ENCODE measurements around the gene C2CD4B. TPM values are rescaled to one million over a fixed set of nuclear protein-coding genes. Genes with fewer than 3 reads are reported as not detected.

C2CD4B gene
- total RNA-seq, 1 donor from 2014 or later: not detected

GRCh38 chr15:62128916-62129315, 36.2 kb downstream of the C2CD4B start:
- no peaks in the 10 kb centered on the region for H3K27me3 ChIP-seq
- H3K9me3 ChIP-seq (ENCODE audit: low read depth): no peaks in the 10 kb centered on the region
- H3K9ac ChIP-seq: no peak overlapping the region
- no peak for TF ChIP-seq EZH2phosphoT487 (IDR thresholded peaks at IDR 0.05)
- no peak for TF ChIP-seq EZH2 (IDR thresholded peaks at IDR 0.05)
- Mint-ChIP-seq H3K9me3 (peaks cover 7% of the 10 kb centered on the region), H3K4me3 (no peak overlapping the region), H3K4me1 (no peaks in the 10 kb centered on the region), H3K27ac (no peak overlapping the region), H3K27me3 (ENCODE audit: insufficient read depth, low read depth) (peaks cover 2% of the 10 kb centered on the region), H3K36me3 (no peaks in the 10 kb centered on the region)
- no peak overlapping the region for H2AFZ ChIP-seq (replicated peaks)
- no peaks in the 10 kb centered on the region for H3F3A ChIP-seq (ENCODE audit: low read depth)
- H3K4me3 ChIP-seq: no peak overlapping the region
- no peaks in the 10 kb centered on the region for H4K20me1 ChIP-seq (ENCODE audit: low read depth)
- no peaks in the 10 kb centered on the region for H3K4me1 ChIP-seq
- H3K27ac ChIP-seq: no peak overlapping the region
- H3K79me2 ChIP-seq (ENCODE audit: low read depth): no peaks in the 10 kb centered on the region
- H3K4me2 ChIP-seq: no peak overlapping the region
- no peaks in the 10 kb centered on the region for H3K36me3 ChIP-seq
- DNase-seq (ENCODE audit: low spot score): no peak

DNA sequence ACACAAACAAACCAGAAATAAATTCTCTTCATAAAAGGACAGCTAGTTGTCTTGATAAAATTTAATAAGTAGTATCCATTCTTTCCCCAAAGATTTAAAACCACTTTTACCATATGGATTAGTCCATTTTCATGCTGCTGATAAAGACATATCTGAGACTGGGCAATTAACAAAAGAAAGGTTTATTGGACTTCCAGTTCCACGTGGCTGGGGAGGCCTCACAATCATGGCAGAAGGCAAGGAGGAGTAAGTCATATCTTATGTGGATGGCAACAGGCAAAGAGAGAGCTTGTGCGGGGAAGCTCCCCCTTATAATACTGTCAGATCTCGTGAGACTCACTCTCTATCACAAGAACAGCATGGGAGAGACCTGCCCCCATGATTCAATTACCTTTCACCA, 38.7 kb downstream of the C2CD4B start:
- Histone ChIP-seq H3K79me2 (ENCODE audit: low read depth) (no peaks in the 10 kb centered on the region), H3K4me1 (no peaks in the 10 kb centered on the region), H3K9me3 (ENCODE audit: low read depth) (no peaks in the 10 kb centered on the region), H3K27ac (no peak overlapping the region), H4K20me1 (ENCODE audit: low read depth) (no peaks in the 10 kb centered on the region), H3K4me3 (no peak overlapping the region), H3K36me3 (no peaks in the 10 kb centered on the region), H3K4me2 (no peak overlapping the region), H2AFZ (replicated peaks) (no peak overlapping the region), H3K9ac (no peak overlapping the region), H3F3A (ENCODE audit: low read depth) (no peaks in the 10 kb centered on the region), H3K27me3 (no peaks in the 10 kb centered on the region)
- peaks cover 2% of the 10 kb centered on the region for H3K27me3 Mint-ChIP-seq (ENCODE audit: insufficient read depth, low read depth)
- H3K9me3 Mint-ChIP-seq: peaks cover 4% of the 10 kb centered on the region
- H3K4me3 Mint-ChIP-seq: no peak overlapping the region
- H3K27ac Mint-ChIP-seq: no peak overlapping the region
- no peak for TF ChIP-seq EZH2phosphoT487 (IDR thresholded peaks at IDR 0.05)
- no peaks in the 10 kb centered on the region for H3K4me1 Mint-ChIP-seq
- DNase-seq (ENCODE audit: low spot score): no peak
- no peaks in the 10 kb centered on the region for H3K36me3 Mint-ChIP-seq

DNA sequence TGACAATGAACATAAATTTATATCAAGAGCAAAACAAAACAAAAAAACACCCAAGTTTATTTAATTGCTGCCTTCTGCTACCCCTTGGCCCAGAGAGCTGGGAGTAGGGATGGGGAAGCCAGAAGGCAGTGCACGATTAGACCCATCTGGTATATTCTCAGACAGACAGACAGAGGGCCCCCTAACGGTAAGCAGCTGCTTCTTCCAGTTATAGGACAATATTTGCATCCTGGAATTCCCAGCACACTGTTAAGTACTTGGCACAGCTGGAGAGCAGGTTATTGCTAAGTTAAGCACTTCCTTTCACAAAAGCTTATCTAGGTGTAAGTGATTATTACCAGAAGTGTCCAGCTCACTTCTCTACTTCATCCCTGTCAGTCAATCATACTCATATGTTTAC, 39.3 kb downstream of the C2CD4B start:
- TF ChIP-seq EZH2phosphoT487 (IDR thresholded peaks at IDR 0.05): no peak
- TF ChIP-seq CTCF (IDR thresholded peaks at IDR 0.05): no peak
- TF ChIP-seq EZH2 (IDR thresholded peaks at IDR 0.05): no peak
- Histone ChIP-seq H4K20me1 (ENCODE audit: low read depth) (no peaks in the 10 kb centered on the region), H3F3A (ENCODE audit: low read depth) (no peaks in the 10 kb centered on the region), H3K27me3 (no peaks in the 10 kb centered on the region), H3K27ac (no peak overlapping the region), H2AFZ (replicated peaks) (no peak overlapping the region), H3K9me3 (ENCODE audit: low read depth) (no peaks in the 10 kb centered on the region), H3K4me3 (no peak overlapping the region), H3K9ac (no peak overlapping the region), H3K4me2 (no peak overlapping the region), H3K36me3 (no peaks in the 10 kb centered on the region), H3K4me1 (no peaks in the 10 kb centered on the region), H3K79me2 (ENCODE audit: low read depth) (no peaks in the 10 kb centered on the region)
- Mint-ChIP-seq H3K4me3 (no peak overlapping the region), H3K9me3 (peaks cover 4% of the 10 kb centered on the region), H3K27ac (no peak overlapping the region), H3K27me3 (ENCODE audit: insufficient read depth, low read depth) (peaks cover 2% of the 10 kb centered on the region), H3K4me1 (no peaks in the 10 kb centered on the region), H3K36me3 (no peaks in the 10 kb centered on the region)
- no peak for DNase-seq (ENCODE audit: low spot score)

- TF ChIP-seq EZH2phosphoT487 (IDR thresholded peaks at IDR 0.05) (no peak), CTCF (IDR thresholded peaks at IDR 0.05) (no peak)
- no peaks in the 10 kb centered on the region for H4K20me1 ChIP-seq (ENCODE audit: low read depth)
- H3K4me1 ChIP-seq: no peaks in the 10 kb centered on the region
- no peaks in the 10 kb centered on the region for H3K4me1 Mint-ChIP-seq
- DNase-seq (ENCODE audit: low spot score): no peak
- peaks cover 2% of the 10 kb centered on the region for H3K27me3 Mint-ChIP-seq (ENCODE audit: insufficient read depth, low read depth)
- no peaks in the 10 kb centered on the region for H3K27me3 ChIP-seq
- H3F3A ChIP-seq (ENCODE audit: low read depth): no peaks in the 10 kb centered on the region
- no peaks in the 10 kb centered on the region for H3K9me3 ChIP-seq (ENCODE audit: low read depth)
- H3K36me3 Mint-ChIP-seq: no peaks in the 10 kb centered on the region
- H3K4me3 Mint-ChIP-seq: no peak overlapping the region
- H3K27ac ChIP-seq: no peak overlapping the region
- H3K36me3 ChIP-seq: no peaks in the 10 kb centered on the region
- H3K4me3 ChIP-seq: no peak overlapping the region
- no peak overlapping the region for H2AFZ ChIP-seq (replicated peaks)
- peaks cover 4% of the 10 kb centered on the region for H3K9me3 Mint-ChIP-seq
- no peaks in the 10 kb centered on the region for H3K79me2 ChIP-seq (ENCODE audit: low read depth)
- no peak overlapping the region for H3K4me2 ChIP-seq
- H3K27ac Mint-ChIP-seq: no peak overlapping the region
- H3K9ac ChIP-seq: no peak overlapping the region
Measured at GRCh38 chr15:62124973-62125303, 40.1 kb downstream of the C2CD4B start.

Measured in neural progenitor cell (in vitro differentiated cells).